GM12892 (cell line): ENCODE measurements around the gene DENND1A.

Source experiments
- POLR2A ChIP-seq: IDR thresholded peaks from 2 replicates; pipeline ENCODE4 v1.6.1; 2011; ENCODE audit warnings: low read depth, low read length, control low read depth
- POLR2AphosphoS5 ChIP-seq: IDR thresholded peaks from 2 replicates; pipeline ENCODE4 v1.6.1; 2011; ENCODE audit warnings: low read depth, low read length, control low read depth
- TAF1 ChIP-seq: IDR thresholded peaks from 2 replicates; pipeline ENCODE4 v1.6.1; 2011; ENCODE audit warnings: low read depth, mild to moderate bottlenecking, control low read depth, low read length, borderline replicate concordance

- TF ChIP-seq POLR2A (no peak), POLR2AphosphoS5 (no peak), TAF1 (no peak)
These were observed 387.3 kb downstream of the DENND1A start for GRCh38 chr9:123542435-123543225.
